Measurements from ENCODE around the gene ARID3C. TPM values are rescaled to one million over a fixed set of nuclear protein-coding genes. Genes with fewer than 3 reads are reported as not detected.

Gene ARID3C
- total RNA-seq, 1 experiment from 2014 or later, result not detected

DNA sequence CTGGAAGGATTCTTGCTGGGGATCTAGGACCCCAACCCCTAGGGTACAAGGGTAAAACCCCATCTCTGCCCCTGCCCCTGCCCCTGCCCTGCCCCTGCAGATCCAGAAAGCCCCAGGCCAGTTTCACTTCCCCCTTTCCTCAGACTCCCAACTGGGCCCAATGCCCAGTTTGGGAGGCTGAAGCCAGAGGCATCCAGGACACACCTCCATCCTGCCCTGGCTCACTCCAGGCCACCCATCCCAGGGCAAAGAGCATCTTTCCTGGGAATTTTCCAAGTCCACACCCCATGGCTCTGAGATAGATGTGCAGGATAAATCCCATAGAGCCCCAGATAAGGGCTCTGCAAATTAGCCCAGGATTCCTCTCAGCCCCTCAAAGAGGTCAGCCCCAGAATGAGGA is 56.8 kb downstream of the ARID3C start:
- no peak for DNase-seq (ENCODE audit: low read depth)
- in situ Hi-C loops (cut with HindIII; ENCODE audit: low pct_unique_long_range_greater_than_20kb, low sequenced_read_pairs), result no loop called here

DNA sequence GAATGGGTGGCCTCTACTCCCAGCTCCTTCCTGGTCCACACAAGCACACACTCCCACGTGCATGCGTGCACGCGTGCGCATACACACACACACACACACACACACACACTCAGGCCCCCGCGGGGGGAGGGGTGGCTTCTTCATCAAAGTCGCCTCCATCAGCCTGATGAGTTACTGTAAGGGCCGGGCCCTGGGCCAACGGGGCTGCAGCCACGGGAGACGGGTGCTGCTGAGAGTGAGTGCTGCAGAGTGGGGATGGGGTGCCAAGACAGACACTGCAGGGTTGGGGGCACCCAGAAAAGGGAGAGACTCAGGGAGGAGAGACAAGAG is 57.4 kb downstream of the ARID3C start:
- in situ Hi-C loops (cut with HindIII; ENCODE audit: low pct_unique_long_range_greater_than_20kb, low sequenced_read_pairs), result no loop called here
- DNase-seq (ENCODE audit: low read depth), result no peak

Other genes starting within 250 kb of the ARID3C start
- 5.4 and 13.1 TPM in 2 replicates for gene FAM219A, start 170.5 kb downstream of the ARID3C start, total RNA-seq (2014; rRNA removed; shearing (Covaris generic); ENCODE audit: low replicate concordance)
- not detected in 2 replicates for gene DNAI1, start 170.3 kb downstream of the ARID3C start, total RNA-seq (2014; rRNA removed; shearing (Covaris generic); ENCODE audit: low replicate concordance)
- gene ENHO, start 106.1 kb downstream of the ARID3C start, total RNA-seq (2014; rRNA removed; shearing (Covaris generic); ENCODE audit: low replicate concordance), result 4.0 TPM in 1 of 2 replicates, not detected in the other
- gene CNTFR, start 39.3 kb downstream of the ARID3C start, total RNA-seq (2014; rRNA removed; shearing (Covaris generic); ENCODE audit: low replicate concordance), result not detected in 2 replicates
- 40.9 and 71.8 TPM in 2 replicates for gene RPP25L, start 17.0 kb downstream of the ARID3C start, total RNA-seq (2014; rRNA removed; shearing (Covaris generic); ENCODE audit: low replicate concordance)
- gene DCTN3, start 8.6 kb downstream of the ARID3C start, total RNA-seq (2014; rRNA removed; shearing (Covaris generic); ENCODE audit: low replicate concordance), result 90.1 and 110 TPM in 2 replicates
- 93.9 and 129 TPM in 2 replicates for gene SIGMAR1, start 8.7 kb upstream of the ARID3C start, total RNA-seq (2014; rRNA removed; shearing (Covaris generic); ENCODE audit: low replicate concordance)
- 12.2 and 13.8 TPM in 2 replicates for gene GALT, start 17.6 kb upstream of the ARID3C start, total RNA-seq (2014; rRNA removed; shearing (Covaris generic); ENCODE audit: low replicate concordance)
- 0.32 and 1.6 TPM in 2 replicates for gene IL11RA, start 23.1 kb upstream of the ARID3C start, total RNA-seq (2014; rRNA removed; shearing (Covaris generic); ENCODE audit: low replicate concordance)
- 1.3 TPM in 1 of 2 replicates, not detected in the other for gene CCL27, start 33.6 kb upstream of the ARID3C start, total RNA-seq (2014; rRNA removed; shearing (Covaris generic); ENCODE audit: low replicate concordance)
- not detected in 2 replicates for gene CCL19, start 62.2 kb upstream of the ARID3C start, total RNA-seq (2014; rRNA removed; shearing (Covaris generic); ENCODE audit: low replicate concordance)
- not detected in 2 replicates for gene CCL21, start 81.1 kb upstream of the ARID3C start, total RNA-seq (2014; rRNA removed; shearing (Covaris generic); ENCODE audit: low replicate concordance)